H9 (cell line): ENCODE results near the gene SLC48A1. TPM values are rescaled to one million over a fixed set of nuclear protein-coding genes. Genes with fewer than 3 reads are reported as not detected.

ENCODE experiments used
- DNase-seq: peaks from one replicate; pipeline ENCODE4 v3.0.0-alpha.2; 2017
- H2AFZ ChIP-seq: one replicate; pipeline ENCODE4 v1.6.1; 2013; ENCODE audit warnings: mild to moderate bottlenecking, low read length, control low read depth, moderate library complexity
- H2AK5ac ChIP-seq: 2 replicates; pipeline ENCODE4 v1.6.1; 2013; ENCODE audit warnings: low read length, control low read depth, mixed read lengths; ENCODE audit not compliant: insufficient read length
- H2BK120ac ChIP-seq: one replicate; pipeline ENCODE4 v1.6.1; 2013; ENCODE audit warnings: low read depth, mild to moderate bottlenecking, low read length, control low read depth, inconsistent platforms; ENCODE audit not compliant: poor library complexity, severe bottlenecking
- H2BK12ac ChIP-seq: 2 replicates; pipeline ENCODE4 v1.6.1; 2013; ENCODE audit warnings: low read length, control low read depth, mixed read lengths, low read depth; ENCODE audit not compliant: insufficient read length
- H2BK15ac ChIP-seq: 2 replicates; pipeline ENCODE4 v1.6.1; 2013; ENCODE audit warnings: low read depth, low read length, control low read depth
- H2BK20ac ChIP-seq: one replicate; pipeline ENCODE4 v1.6.1; 2013; ENCODE audit warnings: low read depth, mild to moderate bottlenecking, low read length, control low read depth, inconsistent platforms; ENCODE audit not compliant: poor library complexity, severe bottlenecking
- H2BK5ac ChIP-seq: 2 replicates; pipeline ENCODE4 v1.6.1; 2013; ENCODE audit warnings: low read length, control low read depth, mixed read lengths; ENCODE audit not compliant: insufficient read length
- H3K14ac ChIP-seq: 2 replicates; pipeline ENCODE4 v1.6.1; 2013; ENCODE audit warnings: low read length, control low read depth; ENCODE audit not compliant: insufficient read depth
- H3K18ac ChIP-seq: 2 replicates; pipeline ENCODE4 v1.6.1; 2013; ENCODE audit warnings: low read depth, mild to moderate bottlenecking, mixed read lengths, low read length, control low read depth; ENCODE audit not compliant: insufficient read length
- H3K23ac ChIP-seq: 2 replicates; pipeline ENCODE4 v1.6.1; 2013; ENCODE audit warnings: low read length, control low read depth, mixed read lengths, low read depth; ENCODE audit not compliant: insufficient read length
- H3K23me2 ChIP-seq: 2 replicates; pipeline ENCODE4 v1.6.1; 2013; ENCODE audit warnings: low read depth, mild to moderate bottlenecking, mixed read lengths, low read length, control low read depth; ENCODE audit not compliant: insufficient read length, poor library complexity, severe bottlenecking
- H3K27ac ChIP-seq: 2 replicates; pipeline ENCODE4 v1.5.1; 2013; ENCODE audit warnings: low read length, control low read depth, mixed read lengths, low read depth; ENCODE audit not compliant: insufficient read length
- H3K27me3 ChIP-seq: 2 replicates; pipeline ENCODE4 v1.6.1; 2013; ENCODE audit warnings: low read length, control low read depth, inconsistent platforms; ENCODE audit not compliant: insufficient read depth
- H3K4ac ChIP-seq: 2 replicates; pipeline ENCODE4 v1.6.1; 2013; ENCODE audit warnings: low read depth, mild to moderate bottlenecking, control low read depth, inconsistent platforms, low read length, moderate library complexity
- H3K4me1 ChIP-seq: 2 replicates; pipeline ENCODE4 v1.6.1; 2013; ENCODE audit warnings: low read length, control low read depth, inconsistent platforms; ENCODE audit not compliant: insufficient read depth
- H3K4me2 ChIP-seq: 2 replicates; pipeline ENCODE4 v1.6.1; 2013; ENCODE audit warnings: low read length, control low read depth, mixed read lengths; ENCODE audit not compliant: insufficient read length, insufficient read depth
- H3K56ac ChIP-seq: 2 replicates; pipeline ENCODE4 v1.6.1; 2013; ENCODE audit warnings: low read depth, mild to moderate bottlenecking, mixed read lengths, low read length, control low read depth; ENCODE audit not compliant: insufficient read length
- H3K79me1 ChIP-seq: 2 replicates; pipeline ENCODE4 v1.6.1; 2013; ENCODE audit warnings: low read depth, mild to moderate bottlenecking, moderate library complexity, low read length, control low read depth, inconsistent platforms; ENCODE audit not compliant: insufficient read depth, poor library complexity, severe bottlenecking
- H3K79me2 ChIP-seq: 2 replicates; pipeline ENCODE4 v1.6.1; 2013; ENCODE audit warnings: low read length, control low read depth, inconsistent platforms; ENCODE audit not compliant: insufficient read depth
- H3K9ac ChIP-seq: 2 replicates; pipeline ENCODE4 v1.6.1; 2013; ENCODE audit warnings: low read length, control low read depth, mixed read lengths; ENCODE audit not compliant: insufficient read length; ENCODE audit errors: extremely low read depth
- H3K9me3 ChIP-seq: one replicate; pipeline ENCODE4 v1.6.1; 2013; ENCODE audit warnings: low read depth, low read length, inconsistent platforms; ENCODE audit not compliant: control insufficient read depth
- H3T11ph ChIP-seq: one replicate; pipeline ENCODE4 v1.6.1; 2013; ENCODE audit warnings: mild to moderate bottlenecking, low read length, control low read depth, inconsistent platforms
- H4K20me1 ChIP-seq: one replicate; pipeline ENCODE4 v1.6.1; 2013; ENCODE audit not compliant: control insufficient read depth, insufficient read length, insufficient read depth
- H4K5ac ChIP-seq: 2 replicates; pipeline ENCODE4 v1.6.1; 2013; ENCODE audit warnings: low read depth, mild to moderate bottlenecking, mixed read lengths, low read length, control low read depth; ENCODE audit not compliant: insufficient read length
- H4K8ac ChIP-seq: replicated peaks from 2 replicates; pipeline ENCODE4 v1.6.1; 2013; ENCODE audit warnings: low read length, control low read depth, mixed read lengths, low read depth; ENCODE audit not compliant: insufficient read length
- H4K91ac ChIP-seq: 2 replicates; pipeline ENCODE4 v1.6.1; 2013; ENCODE audit warnings: low read depth, mild to moderate bottlenecking, moderate library complexity, mixed read lengths, low read length, control low read depth; ENCODE audit not compliant: insufficient read length
- H3K27ac Mint-ChIP-seq, 3 experiments: 2 replicates in 2 of 3; 3 replicates in 1 of 3; pipeline ENCODE4 v1.8.0; 2020 to 2021; ENCODE audit warnings: mixed read lengths in 3 of 3, mild to moderate bottlenecking in 1 of 3, moderate library complexity in 1 of 3
- H3K27me3 Mint-ChIP-seq: 2 replicates; pipeline ENCODE4 v1.8.0; 2021; ENCODE audit warnings: low read depth, mild to moderate bottlenecking, moderate library complexity, mixed read lengths
- H3K36me3 Mint-ChIP-seq, 3 experiments: 2 replicates in 2 of 3; 3 replicates in 1 of 3; pipeline ENCODE4 v1.8.0; 2020 to 2021; ENCODE audit warnings: low read depth in 3 of 3, mixed read lengths in 3 of 3; ENCODE audit not compliant: insufficient read depth in 1 of 3
- H3K4me1 Mint-ChIP-seq, 2 experiments: 2 replicates each; pipeline ENCODE4 v1.8.0; 2020; ENCODE audit warnings: mixed read lengths in 2 of 2
- H3K4me3 Mint-ChIP-seq, 2 experiments: 2 replicates in 1 of 2; 3 replicates in 1 of 2; pipeline ENCODE4 v1.8.0; 2020 to 2021; ENCODE audit warnings: mild to moderate bottlenecking in 2 of 2, mixed read lengths in 2 of 2, moderate library complexity in 1 of 2
- H3K9me3 Mint-ChIP-seq, 2 experiments: 2 replicates in 1 of 2; 3 replicates in 1 of 2; pipeline ENCODE4 v1.8.0; 2020; ENCODE audit warnings: mild to moderate bottlenecking in 2 of 2, mixed read lengths in 2 of 2, moderate library complexity in 1 of 2
- WGBS: extraction: QIAGEN DNeasy Blood & Tissue Kit; methylation state at CpG from one replicate; pipeline ENCODE4 v1.1.7; 2013; ENCODE audit warnings: missing lambda C conversion rate, low lambda C conversion rate, mixed read lengths; ENCODE audit not compliant: insufficient read length; ENCODE audit errors: extremely low coverage; 5-methylcytosine and 5-hydroxymethylcytosine counted together
- total RNA-seq: library from RNA; stranded (reverse); gene quantifications from 2 replicates; pipeline ENCODE4 v1.2.1, GENCODE V29; 2021
- TF ChIP-seq, protein P1 (sequence below): fragments of 200-600 bp; sonication (generic); conservative IDR thresholded peaks from 3 replicates; pipeline ENCODE4 v1.8.0; 2021; ENCODE audit warnings: antibody characterized with exemption, mild to moderate bottlenecking

SLC48A1 gene
- total RNA-seq, 1 experiment from 2014 or later, result 10.6 TPM

DNA sequence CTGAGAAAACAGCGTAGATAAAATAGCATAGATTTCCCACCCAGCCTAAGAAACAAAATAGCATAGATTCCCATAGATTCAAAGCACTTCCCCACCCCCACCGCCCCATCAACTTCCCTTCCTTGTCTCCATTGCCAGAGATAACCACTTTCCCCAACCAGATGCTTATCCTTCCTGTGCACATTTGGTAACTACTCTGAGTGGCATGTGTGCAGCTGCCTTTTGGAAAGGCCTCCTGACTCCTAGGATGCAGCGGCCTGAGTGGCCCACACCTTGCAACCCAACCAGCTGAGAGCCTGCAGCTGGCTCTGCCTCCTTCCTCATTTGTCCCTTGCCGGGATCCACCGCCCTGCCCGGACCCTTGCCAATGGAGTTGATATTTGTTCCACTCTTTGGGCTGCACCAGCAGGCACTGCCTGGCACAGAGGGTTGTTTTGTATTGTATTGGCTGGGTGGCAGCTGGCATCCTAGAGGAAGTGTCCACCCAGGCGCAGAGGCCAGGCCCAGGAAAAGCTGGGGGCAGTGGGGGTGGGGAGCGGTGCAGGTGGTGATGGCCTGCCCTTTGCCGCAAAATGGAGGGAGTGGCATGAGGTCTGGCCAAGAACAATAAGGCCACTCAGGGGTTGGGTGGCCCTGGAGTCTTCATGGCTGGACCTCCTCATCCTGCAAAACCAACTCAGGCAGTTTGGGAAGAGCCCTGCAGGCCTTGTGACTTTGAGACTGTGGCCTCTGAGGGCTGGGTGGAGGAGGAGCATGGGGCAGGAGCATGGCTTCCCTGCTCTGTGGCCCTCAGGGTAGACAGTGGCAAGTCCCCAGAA is 4.9 kb downstream of the SLC48A1 start:
- Histone ChIP-seq H2BK5ac (no peak overlapping the region), H2AK5ac (no peak overlapping the region), H3K18ac (no peak overlapping the region), H2AFZ (no peak overlapping the region), H3K23ac (no peak overlapping the region), H2BK15ac (no peak overlapping the region), H3K9ac (no peak overlapping the region), H2BK12ac (no peak overlapping the region), H3K79me1 (no peaks in the 10 kb centered on the region), H3K27ac (no peak overlapping the region), H3K14ac (no peak overlapping the region; the same call in 1 of the 2 replicates), H2BK20ac (no peak overlapping the region), H3K9me3 (no peaks in the 10 kb centered on the region), H4K5ac (no peak overlapping the region), H3K4me1 (peaks cover 3% of the 10 kb centered on the region; the same call in 1 of the 2 replicates), H3T11ph (no peak overlapping the region), H4K20me1 (peaks cover 2% of the 10 kb centered on the region), H3K23me2 (peaks cover 6% of the 10 kb centered on the region), H3K79me2 (no peaks in the 10 kb centered on the region), H3K27me3 (no peaks in the 10 kb centered on the region), H3K4me2 (no peak overlapping the region), H4K91ac (no peak overlapping the region), H2BK120ac (no peak overlapping the region), H3K4ac (no peak overlapping the region), H3K56ac (no peak overlapping the region), H4K8ac (no peak overlapping the region)
- Mint-ChIP-seq H3K36me3 (peaks cover 1 to 5% (median 5%) of the 10 kb centered on the region in 3 experiments; a peak in 6 of 7 replicates), H3K4me3 (no peak overlapping the region), H3K27ac (no peak overlapping the region), H3K4me1 (peaks cover 22 to 39% of the 10 kb centered on the region in 2 experiments), H3K27me3 (peaks cover 26% of the 10 kb centered on the region), H3K9me3 (no peaks in the 10 kb centered on the region)
- TF ChIP-seq, protein P1, sequence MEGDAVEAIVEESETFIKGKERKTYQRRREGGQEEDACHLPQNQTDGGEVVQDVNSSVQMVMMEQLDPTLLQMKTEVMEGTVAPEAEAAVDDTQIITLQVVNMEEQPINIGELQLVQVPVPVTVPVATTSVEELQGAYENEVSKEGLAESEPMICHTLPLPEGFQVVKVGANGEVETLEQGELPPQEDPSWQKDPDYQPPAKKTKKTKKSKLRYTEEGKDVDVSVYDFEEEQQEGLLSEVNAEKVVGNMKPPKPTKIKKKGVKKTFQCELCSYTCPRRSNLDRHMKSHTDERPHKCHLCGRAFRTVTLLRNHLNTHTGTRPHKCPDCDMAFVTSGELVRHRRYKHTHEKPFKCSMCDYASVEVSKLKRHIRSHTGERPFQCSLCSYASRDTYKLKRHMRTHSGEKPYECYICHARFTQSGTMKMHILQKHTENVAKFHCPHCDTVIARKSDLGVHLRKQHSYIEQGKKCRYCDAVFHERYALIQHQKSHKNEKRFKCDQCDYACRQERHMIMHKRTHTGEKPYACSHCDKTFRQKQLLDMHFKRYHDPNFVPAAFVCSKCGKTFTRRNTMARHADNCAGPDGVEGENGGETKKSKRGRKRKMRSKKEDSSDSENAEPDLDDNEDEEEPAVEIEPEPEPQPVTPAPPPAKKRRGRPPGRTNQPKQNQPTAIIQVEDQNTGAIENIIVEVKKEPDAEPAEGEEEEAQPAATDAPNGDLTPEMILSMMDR, result no peak
- DNase-seq, result no peak
- no CpG with 5 or more reads among the region's 9 CpGs for WGBS
